HepG2 (cell line): ENCODE data around the gene VAPB. TPM values are rescaled to one million over a fixed set of nuclear protein-coding genes. Genes with fewer than 3 reads are reported as not detected.

ENCODE experiments used
- ATF1 ChIP-seq: IDR thresholded peaks from 2 replicates; pipeline ENCODE4 v1.6.1; 2016; ENCODE audit warnings: mild to moderate bottlenecking, control low read depth
- FOXO1 ChIP-seq: sonication (generic); formaldehyde crosslinking; IDR thresholded peaks from 2 replicates; pipeline ENCODE4 v1.4.0; 2020; ENCODE audit warnings: missing genetic modification reagents
- GABPA ChIP-seq, 2 experiments: IDR thresholded peaks; 2 replicates each; pipeline ENCODE4 v1.6.1; 2011 to 2016; ENCODE audit warnings: low read depth in 2 of 2, low read length in 1 of 2, missing biosample characterization in 1 of 2, missing genetic modification characterization in 1 of 2
- MAFK ChIP-seq, 2 experiments: IDR thresholded peaks in 1 of 2; conservative IDR thresholded peaks in 1 of 2; 2 replicates each; pipeline ENCODE4 v1.6.1; 2011; ENCODE audit warnings: improper control_type of control experiment in 2 of 2, low read length in 2 of 2
- SAP130 ChIP-seq: IDR thresholded peaks from 2 replicates; pipeline ENCODE4 v1.6.1; 2016; ENCODE audit warnings: low read depth
- SOX13 ChIP-seq, 3 experiments: fragments of 450-650 bp in 1 of 3; sonication (generic) in 1 of 3; formaldehyde crosslinking in 1 of 3; IDR thresholded peaks in 2 of 3; conservative IDR thresholded peaks in 1 of 3; 2 replicates each; pipeline versions ENCODE4 v1.5.0 to v1.6.1; 2016 to 2020; ENCODE audit warnings: antibody characterized with exemption in 1 of 3, mild to moderate bottlenecking in 1 of 3, missing compliant biosample characterization in 1 of 3, missing genetic modification reagents in 1 of 3, moderate library complexity in 1 of 3
- ZNF792 ChIP-seq: IDR thresholded peaks from 2 replicates; pipeline ENCODE4 v1.6.1; 2016
- polyA plus RNA-seq, 8 experiments: library from polyadenylated mRNA; depleted of rRNA in 3 of 8; stranded (reverse) in 7 of 8; unstranded in 1 of 8; fragments of >200 nt; fragmentation: Illumina TruSeq in 4 of 8; extraction: Trizol in 4 of 8; gene quantifications; 2 replicates each; pipeline versions ENCODE4 v1.2.1 to v1.2.3, GENCODE V29; 2011 to 2016; ENCODE audit warnings: low read depth in 4 of 8, missing spikeins in 1 of 8, mixed read lengths in 1 of 8; ENCODE audit not compliant: insufficient read depth in 1 of 8
- total RNA-seq, 5 experiments: library from RNA; depleted of rRNA; stranded (reverse); fragments of >200 nt; fragmentation: Illumina TruSeq; extraction: Trizol; gene quantifications; 2 replicates each; pipeline ENCODE4 v1.2.3, GENCODE V29; 2016; ENCODE audit warnings: low read depth in 1 of 5
- TF ChIP-seq, protein P1 (sequence below): sonication (generic); formaldehyde crosslinking; IDR thresholded peaks from 2 replicates; pipeline ENCODE4 v1.5.0; 2020; ENCODE audit warnings: missing genetic modification reagents
- TF ChIP-seq, protein P2 (sequence below): sonication (generic); formaldehyde crosslinking; IDR thresholded peaks from 2 replicates; pipeline ENCODE4 v1.4.0; 2020; ENCODE audit warnings: missing genetic modification reagents
- TF ChIP-seq, protein P3 (sequence below): sonication (generic); formaldehyde crosslinking; IDR thresholded peaks from 2 replicates; pipeline ENCODE4 v1.4.0; 2020; ENCODE audit warnings: missing genetic modification reagents
- TF ChIP-seq, protein P4 (sequence below): sonication (generic); formaldehyde crosslinking; IDR thresholded peaks from 2 replicates; pipeline ENCODE4 v1.4.0; 2020; ENCODE audit warnings: missing genetic modification reagents, borderline replicate concordance
- TF ChIP-seq, protein P5 (sequence below): sonication (generic); formaldehyde crosslinking; IDR thresholded peaks from 2 replicates; pipeline ENCODE4 v1.8.0; 2022; ENCODE audit warnings: missing genetic modification reagents, mild to moderate bottlenecking, inconsistent platforms, borderline replicate concordance
- TF ChIP-seq, protein P6 (sequence below): IDR thresholded peaks from 2 replicates; pipeline ENCODE4 v1.6.1; 2016; ENCODE audit warnings: mild to moderate bottlenecking
- TF ChIP-seq, protein P7 (sequence below): sonication (generic); formaldehyde crosslinking; IDR thresholded peaks from 2 replicates; pipeline ENCODE4 v1.4.0; 2020; ENCODE audit warnings: missing genetic modification reagents

The VAPB gene
- total and polyA plus RNA-seq, 2 of the 13 experiments (the other 11 are each of a cell fraction or from before 2014, with no cell fraction given) = 18.6 to 48.5 TPM

DNA sequence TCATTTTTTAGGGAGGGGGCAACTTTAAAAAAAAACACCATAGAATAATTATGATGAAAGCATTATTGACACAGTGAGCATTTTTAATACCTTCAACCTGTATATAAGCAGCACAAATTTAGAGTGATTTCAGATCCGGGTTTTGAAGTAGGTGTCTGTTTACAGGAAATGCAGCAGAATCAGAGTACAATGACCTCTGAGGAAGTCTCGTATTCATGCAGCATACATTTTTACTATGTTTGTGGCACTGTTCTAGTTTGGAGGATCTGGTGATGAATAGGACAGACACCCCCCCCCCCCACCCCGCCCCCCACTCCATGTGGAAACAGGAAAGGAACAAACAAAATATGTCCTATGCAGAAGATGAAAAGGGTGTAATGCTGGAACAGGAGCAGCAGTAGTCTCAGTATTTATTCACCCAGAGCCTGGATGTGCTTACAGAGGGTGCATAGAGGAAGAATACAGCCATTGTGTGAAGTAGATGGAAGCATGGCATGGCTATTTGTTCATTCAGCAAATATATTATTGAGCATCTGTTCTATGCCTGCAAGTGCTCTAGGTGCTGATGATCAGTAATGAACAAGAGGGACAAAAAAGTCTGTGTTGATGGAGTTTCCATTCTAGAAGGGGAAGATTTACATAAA lies 19.7 kb downstream of the VAPB start (continued):
- TF ChIP-seq, protein P1, sequence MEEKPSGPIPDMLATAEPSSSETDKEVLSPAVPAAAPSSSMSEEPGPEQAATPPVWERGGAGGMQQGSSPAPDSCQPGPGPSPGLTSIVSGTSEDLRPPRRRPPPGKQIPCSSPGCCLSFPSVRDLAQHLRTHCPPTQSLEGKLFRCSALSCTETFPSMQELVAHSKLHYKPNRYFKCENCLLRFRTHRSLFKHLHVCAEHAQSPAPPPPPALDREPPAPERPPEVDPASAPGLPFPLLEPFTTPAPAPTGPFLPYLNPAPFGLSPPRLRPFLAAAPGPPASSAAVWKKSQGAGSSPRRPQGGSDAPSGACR (CRISPR knock-in tag) = no peak
- TF ChIP-seq FOXO1 (CRISPR knock-in tag) (peak; percentile 44; the same call in 1 of the 2 replicates), ZNF792 (CRISPR knock-in tag) (0 out of 2 replicates have a peak, but pooled peaks have one; percentile 14), SOX13 (IDR thresholded peaks at IDR 0.05) (no peak), SOX13 (CRISPR knock-in tag; conservative IDR thresholded peaks at IDR 0.05 in 1 of 2, IDR thresholded peaks at IDR 0.05 in 1 of 2) (peak in 1 of 2 experiments; percentile 77; a peak in 2 of 4 replicates), MAFK (conservative IDR thresholded peaks at IDR 0.05 in 1 of 2, IDR thresholded peaks at IDR 0.05 in 1 of 2; ENCODE audit: low read length in 2 of 2) (peak; percentile 52 to 84; a peak in 3 of 4 replicates), SAP130 (CRISPR knock-in tag) (peak; percentile 60), GABPA (IDR thresholded peaks at IDR 0.05; ENCODE audit: low read depth, low read length) (no peak), GABPA (CRISPR knock-in tag; IDR thresholded peaks at IDR 0.05; ENCODE audit: low read depth) (no peak), ATF1 (CRISPR knock-in tag) (0 out of 2 replicates have a peak, but pooled peaks have one; percentile 1)
- TF ChIP-seq, protein P2, sequence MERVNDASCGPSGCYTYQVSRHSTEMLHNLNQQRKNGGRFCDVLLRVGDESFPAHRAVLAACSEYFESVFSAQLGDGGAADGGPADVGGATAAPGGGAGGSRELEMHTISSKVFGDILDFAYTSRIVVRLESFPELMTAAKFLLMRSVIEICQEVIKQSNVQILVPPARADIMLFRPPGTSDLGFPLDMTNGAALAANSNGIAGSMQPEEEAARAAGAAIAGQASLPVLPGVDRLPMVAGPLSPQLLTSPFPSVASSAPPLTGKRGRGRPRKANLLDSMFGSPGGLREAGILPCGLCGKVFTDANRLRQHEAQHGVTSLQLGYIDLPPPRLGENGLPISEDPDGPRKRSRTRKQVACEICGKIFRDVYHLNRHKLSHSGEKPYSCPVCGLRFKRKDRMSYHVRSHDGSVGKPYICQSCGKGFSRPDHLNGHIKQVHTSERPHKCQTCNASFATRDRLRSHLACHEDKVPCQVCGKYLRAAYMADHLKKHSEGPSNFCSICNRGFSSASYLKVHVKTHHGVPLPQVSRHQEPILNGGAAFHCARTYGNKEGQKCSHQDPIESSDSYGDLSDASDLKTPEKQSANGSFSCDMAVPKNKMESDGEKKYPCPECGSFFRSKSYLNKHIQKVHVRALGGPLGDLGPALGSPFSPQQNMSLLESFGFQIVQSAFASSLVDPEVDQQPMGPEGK (CRISPR knock-in tag) = 0 out of 2 replicates have a peak, but pooled peaks have one; percentile 25
- TF ChIP-seq, protein P3, sequence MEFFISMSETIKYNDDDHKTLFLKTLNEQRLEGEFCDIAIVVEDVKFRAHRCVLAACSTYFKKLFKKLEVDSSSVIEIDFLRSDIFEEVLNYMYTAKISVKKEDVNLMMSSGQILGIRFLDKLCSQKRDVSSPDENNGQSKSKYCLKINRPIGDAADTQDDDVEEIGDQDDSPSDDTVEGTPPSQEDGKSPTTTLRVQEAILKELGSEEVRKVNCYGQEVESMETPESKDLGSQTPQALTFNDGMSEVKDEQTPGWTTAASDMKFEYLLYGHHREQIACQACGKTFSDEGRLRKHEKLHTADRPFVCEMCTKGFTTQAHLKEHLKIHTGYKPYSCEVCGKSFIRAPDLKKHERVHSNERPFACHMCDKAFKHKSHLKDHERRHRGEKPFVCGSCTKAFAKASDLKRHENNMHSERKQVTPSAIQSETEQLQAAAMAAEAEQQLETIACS = no peak
- TF ChIP-seq, protein P4, sequence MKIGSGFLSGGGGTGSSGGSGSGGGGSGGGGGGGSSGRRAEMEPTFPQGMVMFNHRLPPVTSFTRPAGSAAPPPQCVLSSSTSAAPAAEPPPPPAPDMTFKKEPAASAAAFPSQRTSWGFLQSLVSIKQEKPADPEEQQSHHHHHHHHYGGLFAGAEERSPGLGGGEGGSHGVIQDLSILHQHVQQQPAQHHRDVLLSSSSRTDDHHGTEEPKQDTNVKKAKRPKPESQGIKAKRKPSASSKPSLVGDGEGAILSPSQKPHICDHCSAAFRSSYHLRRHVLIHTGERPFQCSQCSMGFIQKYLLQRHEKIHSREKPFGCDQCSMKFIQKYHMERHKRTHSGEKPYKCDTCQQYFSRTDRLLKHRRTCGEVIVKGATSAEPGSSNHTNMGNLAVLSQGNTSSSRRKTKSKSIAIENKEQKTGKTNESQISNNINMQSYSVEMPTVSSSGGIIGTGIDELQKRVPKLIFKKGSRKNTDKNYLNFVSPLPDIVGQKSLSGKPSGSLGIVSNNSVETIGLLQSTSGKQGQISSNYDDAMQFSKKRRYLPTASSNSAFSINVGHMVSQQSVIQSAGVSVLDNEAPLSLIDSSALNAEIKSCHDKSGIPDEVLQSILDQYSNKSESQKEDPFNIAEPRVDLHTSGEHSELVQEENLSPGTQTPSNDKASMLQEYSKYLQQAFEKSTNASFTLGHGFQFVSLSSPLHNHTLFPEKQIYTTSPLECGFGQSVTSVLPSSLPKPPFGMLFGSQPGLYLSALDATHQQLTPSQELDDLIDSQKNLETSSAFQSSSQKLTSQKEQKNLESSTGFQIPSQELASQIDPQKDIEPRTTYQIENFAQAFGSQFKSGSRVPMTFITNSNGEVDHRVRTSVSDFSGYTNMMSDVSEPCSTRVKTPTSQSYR (CRISPR knock-in tag) = peak; percentile 81
- TF ChIP-seq, protein P5, sequence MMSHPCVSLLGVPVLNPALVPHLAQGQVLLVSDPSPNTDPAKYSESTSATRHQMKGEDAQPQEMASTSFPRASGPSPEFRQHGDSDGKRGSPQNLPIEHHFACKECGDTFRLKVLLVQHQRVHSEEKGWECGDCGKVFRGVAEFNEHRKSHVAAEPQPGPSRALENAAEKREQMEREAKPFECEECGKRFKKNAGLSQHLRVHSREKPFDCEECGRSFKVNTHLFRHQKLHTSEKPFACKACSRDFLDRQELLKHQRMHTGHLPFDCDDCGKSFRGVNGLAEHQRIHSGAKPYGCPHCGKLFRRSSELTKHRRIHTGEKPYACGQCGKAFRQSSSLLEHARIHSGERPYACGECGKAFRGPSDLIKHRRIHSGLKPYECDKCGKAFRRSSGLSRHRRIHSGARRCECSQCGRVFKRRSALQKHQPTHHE (CRISPR knock-in tag) = no peak
- TF ChIP-seq, protein P6, sequence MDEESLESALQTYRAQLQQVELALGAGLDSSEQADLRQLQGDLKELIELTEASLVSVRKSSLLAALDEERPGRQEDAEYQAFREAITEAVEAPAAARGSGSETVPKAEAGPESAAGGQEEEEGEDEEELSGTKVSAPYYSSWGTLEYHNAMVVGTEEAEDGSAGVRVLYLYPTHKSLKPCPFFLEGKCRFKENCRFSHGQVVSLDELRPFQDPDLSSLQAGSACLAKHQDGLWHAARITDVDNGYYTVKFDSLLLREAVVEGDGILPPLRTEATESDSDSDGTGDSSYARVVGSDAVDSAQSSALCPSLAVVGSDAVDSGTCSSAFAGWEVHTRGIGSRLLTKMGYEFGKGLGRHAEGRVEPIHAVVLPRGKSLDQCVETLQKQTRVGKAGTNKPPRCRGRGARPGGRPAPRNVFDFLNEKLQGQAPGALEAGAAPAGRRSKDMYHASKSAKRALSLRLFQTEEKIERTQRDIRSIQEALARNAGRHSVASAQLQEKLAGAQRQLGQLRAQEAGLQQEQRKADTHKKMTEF = peak; percentile 33; the same call in 1 of the 2 replicates
- TF ChIP-seq, protein P7, sequence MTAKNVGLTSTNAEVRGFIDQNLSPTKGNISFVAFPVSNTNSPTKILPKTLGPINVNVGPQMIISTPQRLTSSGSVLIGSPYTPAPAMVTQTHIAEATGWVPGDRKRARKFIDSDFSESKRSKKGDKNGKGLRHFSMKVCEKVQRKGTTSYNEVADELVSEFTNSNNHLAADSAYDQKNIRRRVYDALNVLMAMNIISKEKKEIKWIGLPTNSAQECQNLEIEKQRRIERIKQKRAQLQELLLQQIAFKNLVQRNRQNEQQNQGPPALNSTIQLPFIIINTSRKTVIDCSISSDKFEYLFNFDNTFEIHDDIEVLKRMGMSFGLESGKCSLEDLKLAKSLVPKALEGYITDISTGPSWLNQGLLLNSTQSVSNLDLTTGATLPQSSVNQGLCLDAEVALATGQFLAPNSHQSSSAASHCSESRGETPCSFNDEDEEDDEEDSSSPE = no peak
